ENCODE measurements around the gene AQP3. TPM values are rescaled to one million over a fixed set of nuclear protein-coding genes. Genes with fewer than 3 reads are reported as not detected.

The AQP3 gene
- total RNA-seq, 1 donor, result 0.72 TPM

DNA sequence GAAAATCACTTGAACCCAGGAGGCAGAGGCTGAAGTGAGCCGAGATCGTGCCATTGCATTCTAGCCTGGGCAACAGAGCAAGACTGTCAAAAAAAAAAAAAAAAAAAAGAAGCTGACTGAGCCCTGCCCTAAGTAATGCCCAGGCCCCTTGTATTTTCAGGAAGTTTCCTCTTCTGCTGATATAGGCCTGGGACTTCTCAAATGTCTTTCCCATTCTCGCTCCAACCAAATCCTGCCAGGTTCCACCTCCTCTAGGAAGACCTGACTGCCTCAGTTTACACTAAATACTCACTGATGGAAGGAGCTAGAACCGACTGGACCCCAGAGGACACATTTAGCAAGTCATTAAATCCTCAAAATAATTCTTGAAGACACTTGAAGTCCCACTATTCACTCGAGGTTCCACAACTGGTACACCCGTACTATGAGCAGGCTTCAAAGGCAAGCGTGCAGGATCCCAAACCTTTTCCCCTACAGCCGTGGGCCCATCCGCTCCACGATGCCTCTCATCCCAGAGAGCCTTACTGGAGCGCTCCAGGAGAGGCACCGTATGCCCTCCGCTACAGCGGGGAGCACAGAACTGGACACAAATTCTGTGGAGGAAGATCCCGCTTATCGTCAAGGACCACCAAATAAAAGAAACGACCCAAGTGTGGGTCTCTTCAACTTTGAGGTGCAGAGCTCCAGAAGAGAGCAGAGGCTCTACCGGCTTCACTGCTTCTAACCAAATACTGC is 25.7 kb upstream of the AQP3 start:
- Histone ChIP-seq H3K4me3 (ENCODE audit: insufficient read depth, low read length) (peak overlapping the region; percentile 87), H2AFZ (ENCODE audit: low read length) (peak overlapping the region; percentile 90), H3K27me3 (ENCODE audit: insufficient read depth, low read length) (no peaks in the 10 kb centered on the region), H3K4me1 (ENCODE audit: insufficient read depth, low read length) (peaks cover 13% of the 10 kb centered on the region), H3K4me2 (ENCODE audit: insufficient read depth, low read length) (peak overlapping the region; percentile 92), H3K9me3 (ENCODE audit: low read depth, low read length) (no peaks in the 10 kb centered on the region), H3K36me3 (ENCODE audit: insufficient read depth, low read length) (peaks cover 40% of the 10 kb centered on the region), H3K27ac (ENCODE audit: low read depth, low read length) (peak overlapping the region; percentile 52), H3K79me2 (ENCODE audit: insufficient read depth, low read length) (peaks cover 28% of the 10 kb centered on the region), H4K20me1 (ENCODE audit: insufficient read depth, low read length) (peaks cover 10% of the 10 kb centered on the region)
- TF ChIP-seq, protein P1, sequence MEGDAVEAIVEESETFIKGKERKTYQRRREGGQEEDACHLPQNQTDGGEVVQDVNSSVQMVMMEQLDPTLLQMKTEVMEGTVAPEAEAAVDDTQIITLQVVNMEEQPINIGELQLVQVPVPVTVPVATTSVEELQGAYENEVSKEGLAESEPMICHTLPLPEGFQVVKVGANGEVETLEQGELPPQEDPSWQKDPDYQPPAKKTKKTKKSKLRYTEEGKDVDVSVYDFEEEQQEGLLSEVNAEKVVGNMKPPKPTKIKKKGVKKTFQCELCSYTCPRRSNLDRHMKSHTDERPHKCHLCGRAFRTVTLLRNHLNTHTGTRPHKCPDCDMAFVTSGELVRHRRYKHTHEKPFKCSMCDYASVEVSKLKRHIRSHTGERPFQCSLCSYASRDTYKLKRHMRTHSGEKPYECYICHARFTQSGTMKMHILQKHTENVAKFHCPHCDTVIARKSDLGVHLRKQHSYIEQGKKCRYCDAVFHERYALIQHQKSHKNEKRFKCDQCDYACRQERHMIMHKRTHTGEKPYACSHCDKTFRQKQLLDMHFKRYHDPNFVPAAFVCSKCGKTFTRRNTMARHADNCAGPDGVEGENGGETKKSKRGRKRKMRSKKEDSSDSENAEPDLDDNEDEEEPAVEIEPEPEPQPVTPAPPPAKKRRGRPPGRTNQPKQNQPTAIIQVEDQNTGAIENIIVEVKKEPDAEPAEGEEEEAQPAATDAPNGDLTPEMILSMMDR (IDR thresholded peaks at IDR 0.05; ENCODE audit: extremely low read depth, low read depth, low read length), result no peak
- DNase-seq (ENCODE audit: insufficient read length, low spot score, missing footprints), result peak; percentile 26

DNA sequence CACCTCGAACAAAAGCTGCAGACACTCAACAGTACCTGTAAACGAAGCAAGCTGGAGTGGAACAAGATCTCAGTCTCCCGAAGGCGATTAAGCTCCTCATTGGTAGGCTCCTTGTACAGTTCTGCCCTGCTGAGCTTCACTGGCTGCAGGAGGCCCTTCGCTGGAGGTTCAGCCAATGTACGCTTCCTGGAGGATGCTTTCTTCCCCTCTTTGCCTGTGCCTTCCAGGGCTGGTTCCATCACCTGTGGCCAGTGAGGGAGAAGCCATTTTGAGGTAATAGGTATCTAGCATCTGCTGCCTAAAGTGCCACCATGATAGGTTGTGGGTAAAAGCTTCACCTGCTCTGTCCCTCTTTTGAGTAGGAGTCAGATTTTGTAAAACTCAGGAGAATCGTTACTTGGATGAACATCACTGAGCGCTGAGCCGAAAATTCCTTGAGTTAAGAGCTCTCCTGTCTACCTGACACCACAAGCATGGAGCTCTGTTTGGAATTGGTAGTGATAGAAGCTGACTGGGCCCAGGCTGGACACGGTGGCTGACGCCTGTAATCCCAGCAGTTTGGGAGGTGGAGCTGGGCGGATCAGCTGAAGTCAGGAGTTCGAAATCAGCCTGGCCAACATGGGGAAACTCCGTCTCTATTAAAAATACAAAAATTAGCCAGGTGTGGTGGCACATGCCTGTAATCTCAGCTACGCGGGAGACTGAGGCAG is 24.9 kb upstream of the AQP3 start:
- Histone ChIP-seq H3K4me1 (ENCODE audit: insufficient read depth, low read length) (peaks cover 13% of the 10 kb centered on the region), H3K4me2 (ENCODE audit: insufficient read depth, low read length) (peak overlapping the region; percentile 92), H3K4me3 (ENCODE audit: insufficient read depth, low read length) (peak overlapping the region; percentile 87), H4K20me1 (ENCODE audit: insufficient read depth, low read length) (peaks cover 10% of the 10 kb centered on the region), H3K27ac (ENCODE audit: low read depth, low read length) (peak overlapping the region; percentile 9), H2AFZ (ENCODE audit: low read length) (no peak overlapping the region), H3K9me3 (ENCODE audit: low read depth, low read length) (no peaks in the 10 kb centered on the region), H3K36me3 (ENCODE audit: insufficient read depth, low read length) (peaks cover 47% of the 10 kb centered on the region), H3K79me2 (ENCODE audit: insufficient read depth, low read length) (peaks cover 28% of the 10 kb centered on the region), H3K27me3 (ENCODE audit: insufficient read depth, low read length) (no peaks in the 10 kb centered on the region)
- TF ChIP-seq, protein P1 (IDR thresholded peaks at IDR 0.05; ENCODE audit: extremely low read depth, low read depth, low read length), result no peak
- DNase-seq (ENCODE audit: insufficient read length, low spot score, missing footprints), result no peak

DNA sequence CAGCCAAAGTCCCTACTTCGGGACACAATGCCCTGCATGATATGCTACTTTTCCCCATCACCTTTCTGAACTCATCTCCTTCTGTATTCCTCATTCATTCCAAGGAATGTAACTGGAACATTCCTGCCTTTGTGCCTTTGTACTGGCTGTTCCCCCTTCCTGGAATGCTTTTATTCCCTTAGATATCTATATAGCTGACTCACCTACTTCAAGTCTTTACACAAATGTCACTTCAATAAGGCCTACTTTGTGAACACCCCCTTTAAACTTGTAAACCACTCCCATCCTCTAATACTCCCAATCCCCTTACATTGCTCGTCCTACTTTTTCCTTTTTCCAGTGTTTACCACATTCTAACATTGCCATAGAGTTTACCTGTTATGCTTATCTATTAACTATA is 24.0 kb upstream of the AQP3 start:
- no peak for DNase-seq (ENCODE audit: insufficient read length, low spot score, missing footprints)
- H3K27me3 ChIP-seq (ENCODE audit: insufficient read depth, low read length), result no peaks in the 10 kb centered on the region
- TF ChIP-seq, protein P1 (IDR thresholded peaks at IDR 0.05; ENCODE audit: extremely low read depth, low read depth, low read length), result no peak
- no peak overlapping the region for H2AFZ ChIP-seq (ENCODE audit: low read length)
- no peak overlapping the region for H3K4me3 ChIP-seq (ENCODE audit: insufficient read depth, low read length)
- H4K20me1 ChIP-seq (ENCODE audit: insufficient read depth, low read length), result peaks cover 10% of the 10 kb centered on the region
- no peak overlapping the region for H3K27ac ChIP-seq (ENCODE audit: low read depth, low read length)
- H3K36me3 ChIP-seq (ENCODE audit: insufficient read depth, low read length), result peaks cover 56% of the 10 kb centered on the region
- peaks cover 28% of the 10 kb centered on the region for H3K79me2 ChIP-seq (ENCODE audit: insufficient read depth, low read length)
- H3K4me1 ChIP-seq (ENCODE audit: insufficient read depth, low read length), result peaks cover 13% of the 10 kb centered on the region
- no peaks in the 10 kb centered on the region for H3K9me3 ChIP-seq (ENCODE audit: low read depth, low read length)
- peak overlapping the region; percentile 1 for H3K4me2 ChIP-seq (ENCODE audit: insufficient read depth, low read length)

DNA sequence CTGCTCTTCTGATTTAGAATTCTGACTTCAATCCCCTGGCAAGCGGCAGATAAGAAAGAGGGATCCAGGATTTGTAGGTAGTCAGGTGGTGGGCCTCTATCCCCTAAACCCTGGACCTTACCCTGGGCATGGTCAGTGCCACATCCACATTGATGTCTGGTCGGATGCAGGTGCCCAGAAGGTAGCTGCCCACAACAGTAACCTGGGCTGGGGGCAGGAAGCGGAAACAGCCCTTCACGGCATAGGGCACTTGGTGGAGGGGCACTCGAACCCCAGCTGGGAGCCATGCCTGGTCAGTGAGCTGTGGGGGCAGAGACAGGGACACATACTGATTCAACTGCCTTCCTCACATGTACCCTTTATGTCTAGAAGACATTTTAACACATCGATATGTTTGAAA is 22.5 kb upstream of the AQP3 start:
- Histone ChIP-seq H3K9me3 (ENCODE audit: low read depth, low read length) (no peaks in the 10 kb centered on the region), H3K4me3 (ENCODE audit: insufficient read depth, low read length) (no peak overlapping the region), H2AFZ (ENCODE audit: low read length) (no peak overlapping the region), H3K79me2 (ENCODE audit: insufficient read depth, low read length) (peaks cover 28% of the 10 kb centered on the region), H3K4me1 (ENCODE audit: insufficient read depth, low read length) (peaks cover 13% of the 10 kb centered on the region), H3K27ac (ENCODE audit: low read depth, low read length) (no peak overlapping the region), H3K36me3 (ENCODE audit: insufficient read depth, low read length) (peaks cover 71% of the 10 kb centered on the region), H3K4me2 (ENCODE audit: insufficient read depth, low read length) (no peak overlapping the region), H3K27me3 (ENCODE audit: insufficient read depth, low read length) (no peaks in the 10 kb centered on the region), H4K20me1 (ENCODE audit: insufficient read depth, low read length) (peaks cover 10% of the 10 kb centered on the region)
- TF ChIP-seq, protein P1 (IDR thresholded peaks at IDR 0.05; ENCODE audit: extremely low read depth, low read depth, low read length), result no peak
- peak; percentile 82 for DNase-seq (ENCODE audit: insufficient read length, low spot score, missing footprints)

Data from osteoblast (primary cell).